ENCODE results near the gene SLC25A22.

SLC25A22 gene

DNA sequence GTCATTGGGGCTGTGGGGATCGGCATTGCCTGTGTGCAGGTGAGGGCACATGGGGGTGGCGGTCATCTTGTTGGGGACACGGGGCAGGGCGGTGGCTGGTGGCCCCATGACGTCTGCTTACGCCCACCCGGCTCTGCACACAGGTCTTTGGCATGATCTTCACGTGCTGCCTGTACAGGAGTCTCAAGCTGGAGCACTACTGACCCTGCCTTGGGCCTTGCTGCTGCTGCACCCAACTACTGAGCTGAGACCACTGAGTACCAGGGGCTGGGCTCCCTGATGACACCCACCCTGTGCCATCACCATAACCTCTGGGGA lies 39.9 kb upstream of the SLC25A22 start:
- DNase-seq (ENCODE audit: low read depth) = no peak
- TF ChIP-seq, protein P1, sequence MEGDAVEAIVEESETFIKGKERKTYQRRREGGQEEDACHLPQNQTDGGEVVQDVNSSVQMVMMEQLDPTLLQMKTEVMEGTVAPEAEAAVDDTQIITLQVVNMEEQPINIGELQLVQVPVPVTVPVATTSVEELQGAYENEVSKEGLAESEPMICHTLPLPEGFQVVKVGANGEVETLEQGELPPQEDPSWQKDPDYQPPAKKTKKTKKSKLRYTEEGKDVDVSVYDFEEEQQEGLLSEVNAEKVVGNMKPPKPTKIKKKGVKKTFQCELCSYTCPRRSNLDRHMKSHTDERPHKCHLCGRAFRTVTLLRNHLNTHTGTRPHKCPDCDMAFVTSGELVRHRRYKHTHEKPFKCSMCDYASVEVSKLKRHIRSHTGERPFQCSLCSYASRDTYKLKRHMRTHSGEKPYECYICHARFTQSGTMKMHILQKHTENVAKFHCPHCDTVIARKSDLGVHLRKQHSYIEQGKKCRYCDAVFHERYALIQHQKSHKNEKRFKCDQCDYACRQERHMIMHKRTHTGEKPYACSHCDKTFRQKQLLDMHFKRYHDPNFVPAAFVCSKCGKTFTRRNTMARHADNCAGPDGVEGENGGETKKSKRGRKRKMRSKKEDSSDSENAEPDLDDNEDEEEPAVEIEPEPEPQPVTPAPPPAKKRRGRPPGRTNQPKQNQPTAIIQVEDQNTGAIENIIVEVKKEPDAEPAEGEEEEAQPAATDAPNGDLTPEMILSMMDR (IDR thresholded peaks at IDR 0.05; ENCODE audit: insufficient read depth, low read depth, low read length, missing control alignments) = no peak
- no peak overlapping the region for H3K4me3 ChIP-seq (ENCODE audit: low read length)

DNA sequence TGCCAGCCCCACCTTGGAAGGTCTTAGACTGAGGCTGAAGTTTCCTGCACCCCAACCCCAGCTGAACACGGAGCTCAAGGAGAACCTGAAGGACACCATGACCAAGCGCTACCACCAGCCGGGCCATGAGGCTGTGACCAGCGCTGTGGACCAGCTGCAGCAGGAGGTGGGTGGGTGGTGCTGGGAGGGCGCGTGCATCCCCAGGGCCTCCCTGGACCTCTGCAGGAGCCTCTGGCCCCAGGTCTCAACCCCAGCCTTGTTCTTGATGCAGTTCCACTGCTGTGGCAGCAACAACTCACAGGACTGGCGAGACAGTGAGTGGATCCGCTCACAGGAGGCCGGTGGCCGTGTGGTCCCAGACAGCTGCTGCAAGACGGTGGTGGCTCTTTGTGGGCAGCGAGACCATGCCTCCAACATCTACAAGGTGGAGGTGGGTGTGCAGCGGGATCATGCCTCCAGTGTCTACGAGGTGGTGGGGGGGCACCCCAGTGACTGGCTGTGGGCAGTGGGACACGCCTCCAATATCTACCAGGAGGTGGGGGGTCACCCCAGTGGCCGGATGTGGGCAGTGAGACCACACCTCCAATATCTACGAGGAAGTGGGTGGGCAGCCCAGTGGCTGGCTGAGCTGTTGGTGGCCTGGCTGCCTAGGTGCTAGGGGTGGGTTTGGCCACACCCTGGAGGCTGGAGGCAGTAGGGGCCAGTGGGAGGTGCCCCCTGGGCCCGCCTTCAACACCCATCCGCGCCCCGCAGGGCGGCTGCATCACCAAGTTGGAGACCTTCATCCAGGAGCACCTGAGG lies 39.3 kb upstream of the SLC25A22 start:
- no peak for DNase-seq (ENCODE audit: low read depth)
- TF ChIP-seq, protein P1 (IDR thresholded peaks at IDR 0.05; ENCODE audit: insufficient read depth, low read depth, low read length, missing control alignments) = no peak
- no peak overlapping the region for H3K4me3 ChIP-seq (ENCODE audit: low read length)

DNA sequence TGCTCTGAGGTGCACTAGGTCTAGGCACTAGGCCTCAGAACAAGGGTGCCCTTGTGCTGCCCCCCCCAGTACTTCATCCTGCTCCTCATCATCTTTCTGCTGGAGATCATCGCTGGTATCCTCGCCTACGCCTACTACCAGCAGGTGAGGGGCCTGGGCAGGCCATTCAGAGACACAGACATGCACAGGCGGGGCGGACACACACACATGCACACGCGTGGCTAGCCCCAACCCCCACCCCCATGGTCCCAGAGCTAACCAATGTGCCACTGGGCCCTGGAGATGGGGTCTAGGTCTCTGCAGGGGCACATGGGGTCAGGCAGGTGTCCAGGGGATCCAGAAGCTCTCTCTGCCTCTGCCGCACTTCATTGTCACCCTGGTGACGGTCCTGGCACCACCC lies 38.6 kb upstream of the SLC25A22 start:
- TF ChIP-seq, protein P1 (IDR thresholded peaks at IDR 0.05; ENCODE audit: insufficient read depth, low read depth, low read length, missing control alignments) = no peak
- H3K4me3 ChIP-seq (ENCODE audit: low read length) = no peak overlapping the region

DNA sequence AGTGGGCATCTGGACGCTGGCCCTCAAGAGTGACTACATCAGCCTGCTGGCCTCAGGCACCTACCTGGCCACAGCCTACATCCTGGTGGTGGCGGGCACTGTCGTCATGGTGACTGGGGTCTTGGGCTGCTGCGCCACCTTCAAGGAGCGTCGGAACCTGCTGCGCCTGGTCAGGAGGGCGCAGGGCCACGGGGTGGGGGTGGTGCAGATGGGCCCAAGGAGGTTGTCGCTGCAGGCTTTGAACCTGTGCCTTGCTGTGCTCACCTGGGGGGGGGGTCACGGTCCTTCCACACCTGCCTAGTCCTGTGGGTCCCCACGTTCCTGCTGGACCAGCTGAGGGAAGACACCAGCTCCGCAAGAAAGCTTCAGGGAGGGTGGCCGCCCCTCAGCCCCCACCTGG lies 38.2 kb upstream of the SLC25A22 start:
- TF ChIP-seq, protein P1 (IDR thresholded peaks at IDR 0.05; ENCODE audit: insufficient read depth, low read depth, low read length, missing control alignments) = no peak
- no peak for DNase-seq (ENCODE audit: low read depth)
- no peak overlapping the region for H3K4me3 ChIP-seq (ENCODE audit: low read length)

More for the DNA sequence above, 38.6 kb upstream of the SLC25A22 start:
- no peak for DNase-seq (ENCODE audit: low read depth)

DNA sequence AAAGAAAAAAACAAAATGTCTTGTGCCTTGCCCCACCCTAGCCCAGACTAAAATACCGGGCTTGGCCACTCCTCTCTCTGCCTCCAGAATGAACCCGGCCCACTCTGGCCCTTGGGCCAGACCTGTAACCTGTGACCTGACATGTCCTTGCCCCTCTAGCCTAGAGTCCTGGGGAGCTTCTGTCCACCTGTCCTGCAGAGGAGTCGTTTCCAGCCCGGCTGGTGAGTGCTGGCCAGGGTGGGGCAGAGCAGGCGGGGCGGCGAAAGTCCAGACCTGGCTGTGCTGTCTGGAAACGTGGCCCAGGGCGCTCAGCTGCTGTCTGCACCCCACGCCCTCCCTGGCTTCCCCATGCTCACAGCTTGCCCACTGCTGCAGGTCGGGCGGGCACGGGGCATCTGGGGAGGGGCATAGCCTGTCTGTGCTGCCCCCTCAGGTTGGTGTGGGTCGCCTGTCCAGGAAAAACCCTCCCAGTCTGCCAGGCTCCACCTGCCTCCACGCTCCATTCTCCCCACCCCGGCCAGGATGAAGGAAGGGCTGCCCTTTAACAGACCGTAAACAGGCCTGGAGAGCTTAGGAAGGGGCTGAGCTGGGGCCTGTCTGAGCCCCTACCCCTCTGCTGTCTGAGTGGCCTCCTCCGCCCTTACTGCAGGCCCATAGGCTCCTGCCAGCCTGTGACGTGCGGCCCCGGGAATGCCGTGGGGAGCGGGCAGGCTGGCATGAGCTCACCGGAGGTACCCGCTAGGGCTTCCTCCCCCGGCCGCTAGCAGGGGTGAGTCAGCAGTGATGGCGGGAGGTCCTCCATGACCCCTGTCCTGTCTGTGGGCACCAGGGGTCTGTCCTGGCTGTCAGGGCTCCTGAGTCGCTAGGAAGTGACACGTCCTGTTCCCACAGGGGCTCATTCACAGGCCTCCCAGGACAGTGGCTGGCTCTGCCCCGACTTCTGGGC lies 36.6 kb upstream of the SLC25A22 start:
- H3K4me3 ChIP-seq (ENCODE audit: low read length) = peak overlapping the region; percentile 74
- DNase-seq (ENCODE audit: low read depth) = peak; percentile 96

DNA sequence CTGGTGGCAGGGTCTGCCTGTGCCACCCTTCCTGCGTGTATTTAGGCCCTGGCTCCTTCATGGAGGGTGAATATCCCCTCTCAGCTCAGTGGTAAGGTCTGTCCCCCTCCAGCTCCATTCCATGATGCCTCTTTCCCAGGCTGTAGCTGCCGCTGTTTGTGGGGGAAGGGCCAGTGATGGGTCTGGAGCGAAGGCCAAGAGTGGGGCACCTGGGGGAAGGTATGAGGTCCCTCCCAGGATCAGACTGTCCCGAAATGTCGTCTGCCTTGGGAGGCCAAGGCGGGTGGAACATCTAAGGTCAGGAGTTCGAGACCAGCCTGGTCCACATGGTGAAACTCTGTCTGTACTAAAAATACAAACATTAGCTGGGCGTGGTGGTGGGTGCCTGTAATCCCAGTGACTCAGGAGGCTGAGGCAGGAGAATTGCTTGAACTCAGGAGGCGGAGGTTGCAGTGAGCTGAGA lies 35.8 kb upstream of the SLC25A22 start:
- TF ChIP-seq, protein P1 (IDR thresholded peaks at IDR 0.05; ENCODE audit: insufficient read depth, low read depth, low read length, missing control alignments) = no peak
- peak; percentile 49 for DNase-seq (ENCODE audit: low read depth)

More for the DNA sequence above, 36.6 kb upstream of the SLC25A22 start:
- TF ChIP-seq, protein P1 (IDR thresholded peaks at IDR 0.05; ENCODE audit: insufficient read depth, low read depth, low read length, missing control alignments) = no peak

More for the DNA sequence above, 35.8 kb upstream of the SLC25A22 start:
- peak overlapping the region; percentile 74 for H3K4me3 ChIP-seq (ENCODE audit: low read length)
